NCI-H187 treated with DMSO at 0.1 percent for 48 hours (cell line): ENCODE data around the gene SLC8A2.

Source experiments
- DNase-seq: peaks from one replicate; lab custom pipeline; 2025; lab: John Stamatoyannopoulos, UW

The SLC8A2 gene

GRCh38 chr19:47471733-47472457 lies at the start of gene SLC8A2:
SLC8A2 (minus strand) TSS chr19:47471893; CDS start chr19:47466403, 5,490 bp downstream.
- no peak for DNase-seq

- no peak for DNase-seq
Observed at GRCh38 chr19:47520839-47521238, 49.1 kb upstream of the SLC8A2 start.

- DNase-seq: no peak
Observed at GRCh38 chr19:47520343-47520806, 48.7 kb upstream of the SLC8A2 start.

- DNase-seq: no peak
Observed at GRCh38 chr19:47518854-47519253, 47.2 kb upstream of the SLC8A2 start.

GRCh38 chr19:47518139-47518538 lies 46.4 kb upstream of the SLC8A2 start:
- DNase-seq: no peak

GRCh38 chr19:47514869-47515588 lies 43.3 kb upstream of the SLC8A2 start, which contains the start of gene NAPA:
NAPA (minus strand) TSS chr19:47515063; CDS start chr19:47514940, 123 bp downstream.
- DNase-seq: peak; percentile 100

GRCh38 chr19:47514151-47514868 lies 42.6 kb upstream of the SLC8A2 start:
- DNase-seq: no peak

GRCh38 chr19:47512948-47513319 lies 41.2 kb upstream of the SLC8A2 start:
- DNase-seq: no peak

- no peak for DNase-seq
Observed at GRCh38 chr19:47512183-47512947, 40.7 kb upstream of the SLC8A2 start.

GRCh38 chr19:47511681-47512080 lies 40.0 kb upstream of the SLC8A2 start:
- no peak for DNase-seq

GRCh38 chr19:47511128-47511517 lies 39.4 kb upstream of the SLC8A2 start:
- DNase-seq: no peak

- DNase-seq: no peak
Observed at GRCh38 chr19:47510516-47511127, 38.9 kb upstream of the SLC8A2 start.

- DNase-seq: no peak
Observed at GRCh38 chr19:47509973-47510372, 38.3 kb upstream of the SLC8A2 start.

GRCh38 chr19:47509170-47509847 lies 37.6 kb upstream of the SLC8A2 start:
- DNase-seq: no peak

GRCh38 chr19:47508721-47509120 lies 37.0 kb upstream of the SLC8A2 start:
- no peak for DNase-seq

GRCh38 chr19:47507924-47508553 lies 36.3 kb upstream of the SLC8A2 start:
- no peak for DNase-seq

GRCh38 chr19:47507012-47507411 lies 35.3 kb upstream of the SLC8A2 start:
- DNase-seq: no peak

- no peak for DNase-seq
Observed at GRCh38 chr19:47506459-47506858, 34.8 kb upstream of the SLC8A2 start.

- DNase-seq: no peak
Observed at GRCh38 chr19:47505506-47505905, 33.8 kb upstream of the SLC8A2 start.

- no peak for DNase-seq
Observed at GRCh38 chr19:47503826-47504150, 32.1 kb upstream of the SLC8A2 start.
